H1 (cell line): ENCODE measurements around the gene TRIM71. TPM values are rescaled to one million over a fixed set of nuclear protein-coding genes. Genes with fewer than 3 reads are reported as not detected.

Source experiments
- CTCF ChIA-PET: fragments of 300-600 bp; sonication (Branson Sonifier 250); formaldehyde crosslinking; loops from one replicate; lab custom pipeline; 2021; ENCODE audit not compliant: partially characterized antibody; lab: Charles Lee
- POLR2A ChIA-PET: fragments of 300-600 bp; sonication (Branson Sonifier 250); formaldehyde crosslinking; loops from one replicate; lab custom pipeline; 2021; ENCODE audit warnings: inconsistent platforms; ENCODE audit not compliant: partially characterized antibody; lab: Charles Lee
- DNase-seq, 2 experiments: peaks; one replicate each; pipeline versions ENCODE4 v3.0.0 to v3.0.0-alpha.2; 2010 to 2022; ENCODE audit warnings: low spot score in 2 of 2, low read depth in 1 of 2, mixed read lengths in 1 of 2
- FAIRE-seq: peaks from 2 replicates; lab custom pipeline; 2011; peaks lifted over from hg19 to GRCh38; lab: Jason Lieb, UNC
- H2AFZ ChIP-seq: 2 replicates; pipeline ENCODE4 v1.8.1; 2012; ENCODE audit warnings: low read length, inconsistent platforms
- H2AK5ac ChIP-seq: 2 replicates; pipeline ENCODE4 v1.6.1; 2013; ENCODE audit warnings: low read depth, low read length
- H2BK120ac ChIP-seq: replicated peaks from 2 replicates; pipeline ENCODE3; 2013; ENCODE audit warnings: low read depth, low read length, inconsistent platforms
- H2BK12ac ChIP-seq: 2 replicates; pipeline ENCODE4 v1.6.1; 2013; ENCODE audit warnings: low read depth, low read length
- H2BK15ac ChIP-seq: 2 replicates; pipeline ENCODE4 v1.6.1; 2013; ENCODE audit warnings: low read length
- H2BK20ac ChIP-seq: 2 replicates; pipeline ENCODE4 v1.6.1; 2013; ENCODE audit warnings: low read length
- H2BK5ac ChIP-seq: 2 replicates; pipeline ENCODE4 v1.6.1; 2013; ENCODE audit warnings: low read depth, low read length
- H3K14ac ChIP-seq: 2 replicates; pipeline ENCODE4 v1.6.1; 2013; ENCODE audit warnings: inconsistent platforms; ENCODE audit not compliant: insufficient read length
- H3K18ac ChIP-seq: 2 replicates; pipeline ENCODE4 v1.6.1; 2013; ENCODE audit warnings: low read length; ENCODE audit errors: extremely low read depth
- H3K23ac ChIP-seq: 2 replicates; pipeline ENCODE4 v1.6.1; 2013; ENCODE audit warnings: inconsistent platforms; ENCODE audit not compliant: insufficient read length
- H3K23me2 ChIP-seq: 2 replicates; pipeline ENCODE4 v1.6.1; 2013; ENCODE audit warnings: low read depth, low read length
- H3K27ac ChIP-seq: 2 replicates; pipeline ENCODE4 v1.6.1; 2011; ENCODE audit warnings: low read depth, low read length, inconsistent platforms
- H3K27me3 ChIP-seq, 4 experiments: replicated peaks in 1 of 4; 1 replicate in 1 of 4; 2 replicates in 3 of 4; pipeline versions ENCODE4 v1.6.1 to v1.8.1; 2011 to 2013; ENCODE audit warnings: low read length in 3 of 4, mild to moderate bottlenecking in 3 of 4, inconsistent platforms in 2 of 4, mixed read lengths in 2 of 4, moderate library complexity in 1 of 4; ENCODE audit not compliant: control insufficient read depth in 3 of 4, insufficient read depth in 3 of 4; ENCODE audit errors: extremely low read depth in 1 of 4
- H3K36me3 ChIP-seq, 4 experiments: 2 replicates each; pipeline versions ENCODE4 v1.6.1 to v1.8.1; 2011 to 2013; ENCODE audit warnings: mild to moderate bottlenecking in 4 of 4, low read length in 3 of 4, moderate library complexity in 2 of 4, control low read depth in 1 of 4, inconsistent platforms in 1 of 4; ENCODE audit not compliant: insufficient read depth in 4 of 4, control insufficient read depth in 2 of 4
- H3K4ac ChIP-seq: replicated peaks from 2 replicates; pipeline ENCODE3; 2013; ENCODE audit warnings: low read length, low read depth, mixed read lengths, inconsistent platforms; ENCODE audit not compliant: insufficient read length
- H3K4me1 ChIP-seq, 4 experiments: replicated peaks in 1 of 4; 1 replicate in 1 of 4; 2 replicates in 3 of 4; pipeline versions ENCODE4 v1.6.1 to v1.8.1; 2011 to 2013; ENCODE audit warnings: low read length in 3 of 4, inconsistent platforms in 2 of 4, mixed read lengths in 1 of 4; ENCODE audit not compliant: insufficient read depth in 4 of 4, control insufficient read depth in 3 of 4
- H3K4me2 ChIP-seq, 2 experiments: 2 replicates each; pipeline versions ENCODE4 v1.6.1 to v1.8.1; 2011 to 2013; ENCODE audit warnings: low read depth in 2 of 2, low read length in 2 of 2, control low read depth in 1 of 2, inconsistent platforms in 1 of 2, mild to moderate bottlenecking in 1 of 2; ENCODE audit not compliant: insufficient read depth in 1 of 2
- H3K4me3 ChIP-seq, 4 experiments: fragments of 200-600, 300-600 bp in 1 of 4; sonication (generic), shearing (Covaris generic), sonication (Bioruptor Twin) in 1 of 4; 2 replicates each; pipeline versions ENCODE4 v1.5.1 to v1.8.1; 2011 to 2016; ENCODE audit warnings: low read length in 4 of 4, low read depth in 3 of 4, control low read depth in 2 of 4, inconsistent platforms in 2 of 4, mild to moderate bottlenecking in 2 of 4, mixed read lengths in 1 of 4, moderate library complexity in 1 of 4; ENCODE audit not compliant: insufficient read depth in 2 of 4; ENCODE audit errors: extremely low read depth in 1 of 4
- H3K56ac ChIP-seq: replicated peaks from 2 replicates; pipeline ENCODE3; 2013; ENCODE audit warnings: low read depth, mild to moderate bottlenecking, mixed read lengths, low read length, inconsistent platforms; ENCODE audit not compliant: insufficient read length
- H3K79me1 ChIP-seq: 2 replicates; pipeline ENCODE4 v1.6.1; 2013; ENCODE audit warnings: low read depth, low read length, control low read depth
- H3K79me2 ChIP-seq, 2 experiments: 2 replicates each; pipeline versions ENCODE4 v1.6.1 to v1.8.1; 2012 to 2013; ENCODE audit warnings: low read length in 2 of 2, mild to moderate bottlenecking in 2 of 2, inconsistent platforms in 1 of 2; ENCODE audit not compliant: insufficient read depth in 2 of 2, control insufficient read depth in 1 of 2
- H3K9ac ChIP-seq, 4 experiments: replicated peaks in 1 of 4; 1 replicate in 1 of 4; 2 replicates in 3 of 4; pipeline versions ENCODE4 v1.6.1 to v1.8.1; 2011 to 2013; ENCODE audit warnings: low read depth in 3 of 4, low read length in 3 of 4, control low read depth in 2 of 4, mild to moderate bottlenecking in 2 of 4, moderate library complexity in 2 of 4, inconsistent platforms in 1 of 4; ENCODE audit errors: extremely low read depth in 1 of 4
- H3K9me3 ChIP-seq, 2 experiments: 2 replicates each; pipeline versions ENCODE4 v1.6.1 to v1.8.1; 2012 to 2013; ENCODE audit warnings: mild to moderate bottlenecking in 2 of 2, moderate library complexity in 2 of 2, control low read depth in 1 of 2, inconsistent platforms in 1 of 2, low read depth in 1 of 2, low read length in 1 of 2, mixed read lengths in 1 of 2; ENCODE audit not compliant: insufficient read depth in 2 of 2
- H4K20me1 ChIP-seq, 2 experiments: replicated peaks in 1 of 2; 2 replicates each; pipeline versions ENCODE3 to v1.8.1; 2011 to 2013; ENCODE audit warnings: inconsistent platforms in 2 of 2, low read length in 2 of 2, mild to moderate bottlenecking in 1 of 2; ENCODE audit not compliant: insufficient read depth in 2 of 2, control insufficient read depth in 1 of 2
- H4K5ac ChIP-seq: 2 replicates; pipeline ENCODE4 v1.6.1; 2013; ENCODE audit warnings: low read length, low read depth, mixed read lengths, inconsistent platforms; ENCODE audit not compliant: insufficient read length
- H4K8ac ChIP-seq: 2 replicates; pipeline ENCODE4 v1.8.0; 2013; ENCODE audit warnings: mild to moderate bottlenecking, moderate library complexity, low read length, inconsistent platforms; ENCODE audit not compliant: insufficient read depth; ENCODE audit errors: extremely low read depth
- H4K91ac ChIP-seq: replicated peaks from 2 replicates; pipeline ENCODE3; 2013; ENCODE audit warnings: low read length, mixed read lengths, inconsistent platforms; ENCODE audit not compliant: insufficient read length
- EGR1 ChIP-seq: IDR thresholded peaks from 2 replicates; pipeline ENCODE4 v1.6.1; 2011; ENCODE audit warnings: low read depth, low read length, borderline replicate concordance
- NANOG ChIP-seq: IDR thresholded peaks from 2 replicates; pipeline ENCODE4 v1.6.1; 2011; ENCODE audit warnings: low read length, low read depth, mild to moderate bottlenecking, inconsistent platforms; ENCODE audit not compliant: insufficient read depth, poor library complexity, severe bottlenecking
- RAD21 ChIP-seq, 2 experiments: IDR thresholded peaks in 1 of 2; conservative IDR thresholded peaks in 1 of 2; 2 replicates each; pipeline ENCODE4 v1.6.1; 2011; ENCODE audit warnings: low read depth in 2 of 2, low read length in 2 of 2, improper control_type of control experiment in 1 of 2, inconsistent platforms in 1 of 2, mild to moderate bottlenecking in 1 of 2, moderate library complexity in 1 of 2
- SIN3A ChIP-seq, 2 experiments: IDR thresholded peaks in 1 of 2; conservative IDR thresholded peaks in 1 of 2; 2 replicates each; pipeline ENCODE4 v1.6.1; 2011 to 2012; ENCODE audit warnings: low read length in 2 of 2, improper control_type of control experiment in 1 of 2, low read depth in 1 of 2, mild to moderate bottlenecking in 1 of 2
- SIRT6 ChIP-seq: IDR thresholded peaks from one replicate; pipeline ENCODE4 v1.7.1; 2012; ENCODE audit warnings: low read length, inconsistent platforms
- SIX5 ChIP-seq: IDR thresholded peaks from 2 replicates; pipeline ENCODE4 v1.6.1; 2011; ENCODE audit warnings: mild to moderate bottlenecking, low read depth, low read length
- TAF1 ChIP-seq: IDR thresholded peaks from 2 replicates; pipeline ENCODE4 v1.6.1; 2011; ENCODE audit warnings: mild to moderate bottlenecking, low read depth, low read length
- TEAD4 ChIP-seq: IDR thresholded peaks from 2 replicates; pipeline ENCODE4 v1.6.1; 2012; ENCODE audit warnings: low read depth, low read length, inconsistent platforms, mixed read lengths
- WGBS, 2 experiments: shearing (Covaris generic) in 1 of 2; methylation state at CpG; one replicate each; pipeline versions ENCODE4 v1.1.6 to v1.1.7; 2013 to 2015; ENCODE audit warnings: low lambda C conversion rate in 2 of 2, mixed read lengths in 2 of 2, inconsistent platforms in 1 of 2, low coverage in 1 of 2, missing lambda C conversion rate in 1 of 2; ENCODE audit not compliant: insufficient replicate concordance in 2 of 2, insufficient coverage in 1 of 2, insufficient read length in 1 of 2; ENCODE audit errors: extremely low coverage in 1 of 2, missing lambda C conversion rate in 1 of 2; 5-methylcytosine and 5-hydroxymethylcytosine counted together
- polyA plus RNA-seq, 7 experiments: library from polyadenylated mRNA; depleted of rRNA in 3 of 7; stranded (reverse) in 5 of 7; unstranded in 2 of 7; fragments of >200 nt in 5 of 7; fragments of 200-250 nt in 2 of 7; gene quantifications; 1 replicate in 5 of 7; 2 replicates in 1 of 7; 4 replicates in 1 of 7; pipeline versions ENCODE4 v1.2.1 to v1.2.3, GENCODE V29; 2011 to 2013; ENCODE audit warnings: missing spikeins in 2 of 7, mixed read lengths in 2 of 7
- total RNA-seq: library from RNA; stranded (reverse); fragmentation: NEBNext Ultra II Directional; extraction: Animal tissue kit (Norgen Biotek cat#: 25700); gene quantifications from 2 replicates; pipeline ENCODE4 v1.2.1, GENCODE V29; 2021

Gene TRIM71
- total and polyA plus RNA-seq, 2 of the 8 experiments (the other 6 are each of a cell fraction or from before 2014, with no cell fraction given): 53.7 to 293 TPM

- POLR2A ChIA-PET: interaction anchor here (0.6 to 6.7 kb wide), 11 partner anchors 9 to 43 kb away, joined by 3 to 104 read pairs (median 6); partner anchors contain the start of gene TRIM71
- TF ChIP-seq TAF1 (no peak), NANOG (no peak), SIX5 (no peak), EGR1 (peak; percentile 70; the same call in 1 of the 2 replicates), RAD21 (IDR thresholded peaks at IDR 0.05 in 1 of 2, conservative IDR thresholded peaks at IDR 0.05 in 1 of 2; ENCODE audit: low read depth in 2 of 2, low read length in 2 of 2) (no peak), SIRT6 (no peak), SIN3A (conservative IDR thresholded peaks at IDR 0.05 in 1 of 2, IDR thresholded peaks at IDR 0.05 in 1 of 2; ENCODE audit: low read depth in 1 of 2, low read length in 2 of 2) (0 out of 4 replicates have a peak, but pooled peaks of 1 of the 2 experiments have one; percentile 35), TEAD4 (no peak)
- Histone ChIP-seq H4K5ac (no peak overlapping the region), H3K4me2 (peak overlapping the region; percentile 42 to 98; a peak in 3 of 4 replicates), H2AFZ (no peak overlapping the region), H3K4me1 (peaks cover 32 to 65% (median 57%) of the 10 kb centered on the region in 4 experiments), H2BK20ac (no peak overlapping the region), H3K18ac (no peak overlapping the region), H2BK5ac (peak overlapping the region; percentile 57), H3K27ac (no peak overlapping the region), H3K9me3 (no peaks in the 10 kb centered on the region), H4K20me1 (peaks cover 61 to 71% of the 10 kb centered on the region in 2 experiments), H3K4me3 (peak overlapping the region in 1 of 4 experiments; percentile 2; a peak in 1 of 8 replicates), H3K79me2 (peaks cover 90 to 99% of the 10 kb centered on the region in 2 experiments), H3K23ac (no peak overlapping the region), H2BK120ac (no peak overlapping the region), H3K56ac (no peak overlapping the region), H3K79me1 (peaks cover 14% of the 10 kb centered on the region), H3K14ac (no peak overlapping the region), H3K36me3 (peaks cover 0 to 40% (median 2%) of the 10 kb centered on the region in 4 experiments; a peak in 4 of 8 replicates), H3K4ac (no peak overlapping the region), H3K9ac (peak overlapping the region in 1 of 4 experiments; percentile 48; a peak in 1 of 7 replicates), H4K8ac (no peak overlapping the region), H2BK15ac (no peak overlapping the region), H3K23me2 (no peaks in the 10 kb centered on the region; the same call in 1 of the 2 replicates), H4K91ac (no peak overlapping the region), H2AK5ac (no peak overlapping the region), H3K27me3 (no peaks in the 10 kb centered on the region; a peak in 1 of 7 replicates), H2BK12ac (no peak overlapping the region)
- 82% methylated on average over 4 of the region's 4 CpGs; no CpG with 5 or more reads in 1 of the 2 experiments for WGBS, 2 experiments
- DNase-seq (no peak), FAIRE-seq (no peak)
- CTCF ChIA-PET: interaction anchor here (1.4 to 3.8 kb wide), 5 partner anchors 10 to 44 kb away, joined by 3 to 12 read pairs (median 7); no protein-coding TSS in a partner anchor
These were observed 41.9 kb downstream of the TRIM71 start for GRCh38 chr3:32859604-32860237.
